ENCODE results near the gene RBM15B. TPM values are rescaled to one million over a fixed set of nuclear protein-coding genes. Genes with fewer than 3 reads are reported as not detected.

The RBM15B gene
- total RNA-seq, 1 experiment from 2014 or later = 30.9 TPM

GRCh38 chr3:51375136-51375535 is 15.9 kb upstream of the RBM15B start:
- ATAC-seq = no peak
- Histone ChIP-seq H3K4me3 (ENCODE audit: low read depth in 2 of 2, low read length in 2 of 2) (no peak overlapping the region), H3K9me3 (ENCODE audit: control insufficient read depth, insufficient read depth, low read depth, low read length) (no peaks in the 10 kb centered on the region), H3K27me3 (ENCODE audit: control insufficient read depth, insufficient read depth, low read length) (no peaks in the 10 kb centered on the region), H3K36me3 (ENCODE audit: control insufficient read depth, insufficient read depth, low read length) (no peaks in the 10 kb centered on the region), H3K4me1 (ENCODE audit: control insufficient read depth, insufficient read depth, low read length) (no peaks in the 10 kb centered on the region), H3K27ac (ENCODE audit: low read length) (no peak overlapping the region)
- ChIA-PET POLR2A (no interaction called here), CTCF (no interaction called here)
- intact Hi-C loops (cut with micrococcal nuclease; ENCODE audit: unreplicated experiment) = loop anchor here (10.0 kb wide), 1 partner anchor 700 kb away; the partner anchor contains the start of gene DOCK3
- BruUV-seq (replicated peaks) = no TSS peak
- DNase-seq (ENCODE audit: low read depth, low spot score) = no peak
- TF ChIP-seq TCF7L2 (IDR thresholded peaks at IDR 0.05; ENCODE audit: low read depth, low read length) (no peak), CTCF (IDR thresholded peaks at IDR 0.05) (no peak), SIN3A (IDR thresholded peaks at IDR 0.05; ENCODE audit: borderline replicate concordance, insufficient read depth, low read depth, low read length) (no peak), POLR2AphosphoS5 (IDR thresholded peaks at IDR 0.05; ENCODE audit: low read depth, low read length) (no peak)
- in situ Hi-C loops (cut with HindIII; ENCODE audit: low pct_unique_long_range_greater_than_20kb, low sequenced_read_pairs) = no loop called here

DNA sequence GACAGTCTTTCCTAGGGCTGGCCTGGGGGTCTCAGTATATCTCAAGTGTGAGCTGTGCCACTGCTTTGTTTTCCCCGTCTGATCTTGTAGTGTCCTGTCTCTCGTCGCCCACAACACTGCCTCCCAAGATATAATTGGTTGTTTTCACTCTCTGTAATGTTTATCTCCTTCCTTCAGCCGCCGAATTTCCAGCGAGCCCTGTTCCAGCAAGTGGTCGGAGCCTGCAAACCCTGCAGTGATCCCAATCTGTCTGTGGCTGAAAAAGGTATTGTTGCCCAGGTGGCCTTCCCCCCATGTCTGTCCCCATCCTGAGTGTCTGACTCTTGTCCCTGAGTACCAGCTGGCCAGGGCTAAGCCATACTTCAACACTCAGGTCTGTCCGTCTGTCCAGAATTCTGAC is 15.5 kb upstream of the RBM15B start:
- CTCF ChIA-PET = no interaction called here
- in situ Hi-C loops (cut with HindIII; ENCODE audit: low pct_unique_long_range_greater_than_20kb, low sequenced_read_pairs) = no loop called here
- ATAC-seq = no peak

More for the DNA sequence above, 15.5 kb upstream of the RBM15B start:
- Histone ChIP-seq H3K27ac (ENCODE audit: low read length) (no peak overlapping the region), H3K4me1 (ENCODE audit: control insufficient read depth, insufficient read depth, low read length) (no peaks in the 10 kb centered on the region), H3K9me3 (ENCODE audit: control insufficient read depth, insufficient read depth, low read depth, low read length) (no peaks in the 10 kb centered on the region), H3K36me3 (ENCODE audit: control insufficient read depth, insufficient read depth, low read length) (no peaks in the 10 kb centered on the region), H3K27me3 (ENCODE audit: control insufficient read depth, insufficient read depth, low read length) (no peaks in the 10 kb centered on the region), H3K4me3 (ENCODE audit: low read depth in 2 of 2, low read length in 2 of 2) (no peak overlapping the region)
- intact Hi-C loops (cut with micrococcal nuclease; ENCODE audit: unreplicated experiment) = loop anchor here (10.0 kb wide), 1 partner anchor 701 kb away; the partner anchor contains the start of gene DOCK3
- TF ChIP-seq POLR2AphosphoS5 (IDR thresholded peaks at IDR 0.05; ENCODE audit: low read depth, low read length) = no peak
- no peak for TF ChIP-seq CTCF (IDR thresholded peaks at IDR 0.05)
- no peak for TF ChIP-seq TCF7L2 (IDR thresholded peaks at IDR 0.05; ENCODE audit: low read depth, low read length)
- TF ChIP-seq SIN3A (IDR thresholded peaks at IDR 0.05; ENCODE audit: borderline replicate concordance, insufficient read depth, low read depth, low read length) = no peak
- TF ChIP-seq, protein P1, sequence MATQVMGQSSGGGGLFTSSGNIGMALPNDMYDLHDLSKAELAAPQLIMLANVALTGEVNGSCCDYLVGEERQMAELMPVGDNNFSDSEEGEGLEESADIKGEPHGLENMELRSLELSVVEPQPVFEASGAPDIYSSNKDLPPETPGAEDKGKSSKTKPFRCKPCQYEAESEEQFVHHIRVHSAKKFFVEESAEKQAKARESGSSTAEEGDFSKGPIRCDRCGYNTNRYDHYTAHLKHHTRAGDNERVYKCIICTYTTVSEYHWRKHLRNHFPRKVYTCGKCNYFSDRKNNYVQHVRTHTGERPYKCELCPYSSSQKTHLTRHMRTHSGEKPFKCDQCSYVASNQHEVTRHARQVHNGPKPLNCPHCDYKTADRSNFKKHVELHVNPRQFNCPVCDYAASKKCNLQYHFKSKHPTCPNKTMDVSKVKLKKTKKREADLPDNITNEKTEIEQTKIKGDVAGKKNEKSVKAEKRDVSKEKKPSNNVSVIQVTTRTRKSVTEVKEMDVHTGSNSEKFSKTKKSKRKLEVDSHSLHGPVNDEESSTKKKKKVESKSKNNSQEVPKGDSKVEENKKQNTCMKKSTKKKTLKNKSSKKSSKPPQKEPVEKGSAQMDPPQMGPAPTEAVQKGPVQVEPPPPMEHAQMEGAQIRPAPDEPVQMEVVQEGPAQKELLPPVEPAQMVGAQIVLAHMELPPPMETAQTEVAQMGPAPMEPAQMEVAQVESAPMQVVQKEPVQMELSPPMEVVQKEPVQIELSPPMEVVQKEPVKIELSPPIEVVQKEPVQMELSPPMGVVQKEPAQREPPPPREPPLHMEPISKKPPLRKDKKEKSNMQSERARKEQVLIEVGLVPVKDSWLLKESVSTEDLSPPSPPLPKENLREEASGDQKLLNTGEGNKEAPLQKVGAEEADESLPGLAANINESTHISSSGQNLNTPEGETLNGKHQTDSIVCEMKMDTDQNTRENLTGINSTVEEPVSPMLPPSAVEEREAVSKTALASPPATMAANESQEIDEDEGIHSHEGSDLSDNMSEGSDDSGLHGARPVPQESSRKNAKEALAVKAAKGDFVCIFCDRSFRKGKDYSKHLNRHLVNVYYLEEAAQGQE (IDR thresholded peaks at IDR 0.05; ENCODE audit: insufficient read depth in 1 of 2, low read depth in 2 of 2, low read length in 1 of 2) = no peak
- POLR2A ChIA-PET = no interaction called here
- BruUV-seq (replicated peaks) = no TSS peak
- no peak for DNase-seq (ENCODE audit: low read depth, low spot score)

Measured in Panc1 (cell line).